Activated CD4-positive, alpha-beta memory T cell treated with anti-CD3 and anti-CD28 coated beads for 36 hours (primary cell): Measurements from ENCODE around the gene SLCO2A1. TPM values are rescaled to one million over a fixed set of nuclear protein-coding genes. Genes with fewer than 3 reads are reported as not detected.

Source experiments
- CTCF ChIA-PET: fragments of 350-600 bp; sonication (Branson Sonifier 250); formaldehyde crosslinking; loops from one replicate; lab custom pipeline; 2021; ENCODE audit warnings: antibody characterized with exemption, inconsistent platforms; lab: Charles Lee
- POLR2A ChIA-PET: fragments of 350-600 bp; sonication (Branson Sonifier 250); formaldehyde crosslinking; loops from one replicate; lab custom pipeline; 2021; ENCODE audit warnings: antibody characterized with exemption; lab: Charles Lee
- DNase-seq: peaks from one replicate; pipeline ENCODE4 v3.0.0-alpha.2; 2020
- H3K27ac Mint-ChIP-seq: one replicate; pipeline ENCODE4 v1.8.0; 2021; ENCODE audit warnings: mixed read lengths
- H3K27me3 Mint-ChIP-seq: one replicate; pipeline ENCODE4 v1.8.0; 2021; ENCODE audit warnings: mixed read lengths
- H3K36me3 Mint-ChIP-seq: one replicate; pipeline ENCODE4 v1.8.0; 2021; ENCODE audit warnings: mixed read lengths
- H3K4me1 Mint-ChIP-seq: one replicate; pipeline ENCODE4 v1.8.0; 2021; ENCODE audit warnings: low read depth, mixed read lengths
- H3K4me3 Mint-ChIP-seq: one replicate; pipeline ENCODE4 v1.8.0; 2021; ENCODE audit warnings: mild to moderate bottlenecking, mixed read lengths
- H3K9me3 Mint-ChIP-seq: one replicate; pipeline ENCODE4 v1.8.0; 2021; ENCODE audit warnings: mixed read lengths
- intact Hi-C: fragments of 100-400 bp; cut with micrococcal nuclease; formaldehyde crosslinking; loops from one replicate; pipeline ENCODE4 v1.15.1; 2023
- total RNA-seq, 2 experiments: library from RNA; stranded (reverse); gene quantifications; one replicate each; pipeline ENCODE4 v1.2.3, GENCODE V29; 2021

The SLCO2A1 gene
- total RNA-seq, 2 experiments from 2014 or later = not detected

- H3K4me3 Mint-ChIP-seq = no peak overlapping the region
- H3K4me1 Mint-ChIP-seq = no peaks in the 10 kb centered on the region
- ChIA-PET CTCF (no interaction called here), POLR2A (no interaction called here)
- no peaks in the 10 kb centered on the region for H3K9me3 Mint-ChIP-seq
- intact Hi-C loops = no loop called here
- DNase-seq = no peak
- H3K36me3 Mint-ChIP-seq = no peaks in the 10 kb centered on the region
- peaks cover 4% of the 10 kb centered on the region for H3K27me3 Mint-ChIP-seq
- no peak overlapping the region for H3K27ac Mint-ChIP-seq
Measured at GRCh38 chr3:133973249-133973980, 56.3 kb downstream of the SLCO2A1 start.

- Mint-ChIP-seq H3K4me3 (no peak overlapping the region), H3K27me3 (peaks cover 4% of the 10 kb centered on the region), H3K4me1 (no peaks in the 10 kb centered on the region), H3K27ac (no peak overlapping the region), H3K9me3 (no peaks in the 10 kb centered on the region), H3K36me3 (no peaks in the 10 kb centered on the region)
- intact Hi-C loops = no loop called here
- ChIA-PET CTCF (no interaction called here), POLR2A (no interaction called here)
- DNase-seq = no peak
Measured at GRCh38 chr3:133972156-133972555, 57.6 kb downstream of the SLCO2A1 start.

- CTCF ChIA-PET = no interaction called here
- H3K36me3 Mint-ChIP-seq = no peaks in the 10 kb centered on the region
- no peak overlapping the region for H3K27ac Mint-ChIP-seq
- no peaks in the 10 kb centered on the region for H3K9me3 Mint-ChIP-seq
- POLR2A ChIA-PET = no interaction called here
- no peaks in the 10 kb centered on the region for H3K4me1 Mint-ChIP-seq
- DNase-seq = no peak
- intact Hi-C loops = no loop called here
- peaks cover 4% of the 10 kb centered on the region for H3K27me3 Mint-ChIP-seq
- no peak overlapping the region for H3K4me3 Mint-ChIP-seq
Measured at GRCh38 chr3:133970916-133971315, 58.8 kb downstream of the SLCO2A1 start.

GRCh38 chr3:133970339-133970738 is 59.4 kb downstream of the SLCO2A1 start:
- H3K27me3 Mint-ChIP-seq = peaks cover 4% of the 10 kb centered on the region
- DNase-seq = no peak
- H3K4me1 Mint-ChIP-seq = no peaks in the 10 kb centered on the region
- ChIA-PET POLR2A (no interaction called here), CTCF (no interaction called here)
- no peak overlapping the region for H3K27ac Mint-ChIP-seq
- intact Hi-C loops = no loop called here
- H3K9me3 Mint-ChIP-seq = no peaks in the 10 kb centered on the region
- H3K36me3 Mint-ChIP-seq = no peaks in the 10 kb centered on the region
- no peak overlapping the region for H3K4me3 Mint-ChIP-seq

- H3K27ac Mint-ChIP-seq = no peak overlapping the region
- ChIA-PET POLR2A (no interaction called here), CTCF (interaction anchor here (0.6 kb wide), 1 partner anchor 441 kb away, joined by 3 read pairs; no protein-coding TSS in a partner anchor)
- H3K27me3 Mint-ChIP-seq = no peaks in the 10 kb centered on the region
- no peaks in the 10 kb centered on the region for H3K4me1 Mint-ChIP-seq
- intact Hi-C loops = no loop called here
- no peak for DNase-seq
- H3K36me3 Mint-ChIP-seq = no peaks in the 10 kb centered on the region
- H3K9me3 Mint-ChIP-seq = no peaks in the 10 kb centered on the region
- no peak overlapping the region for H3K4me3 Mint-ChIP-seq
Measured at GRCh38 chr3:133967992-133968892, 61.5 kb downstream of the SLCO2A1 start.

GRCh38 chr3:133966954-133967353 is 62.8 kb downstream of the SLCO2A1 start:
- intact Hi-C loops = no loop called here
- no peak for DNase-seq
- no peaks in the 10 kb centered on the region for H3K4me1 Mint-ChIP-seq
- no peaks in the 10 kb centered on the region for H3K36me3 Mint-ChIP-seq
- no peak overlapping the region for H3K27ac Mint-ChIP-seq
- no peaks in the 10 kb centered on the region for H3K27me3 Mint-ChIP-seq
- no peaks in the 10 kb centered on the region for H3K9me3 Mint-ChIP-seq
- CTCF ChIA-PET = no interaction called here
- POLR2A ChIA-PET = interaction anchor here (0.6 kb wide), 1 partner anchor 12 kb away, joined by 3 read pairs; no protein-coding TSS in a partner anchor
- no peak overlapping the region for H3K4me3 Mint-ChIP-seq

- no peaks in the 10 kb centered on the region for H3K9me3 Mint-ChIP-seq
- H3K36me3 Mint-ChIP-seq = no peaks in the 10 kb centered on the region
- ChIA-PET CTCF (no interaction called here), POLR2A (no interaction called here)
- H3K4me3 Mint-ChIP-seq = no peak overlapping the region
- H3K4me1 Mint-ChIP-seq = no peaks in the 10 kb centered on the region
- intact Hi-C loops = no loop called here
- DNase-seq = no peak
- H3K27me3 Mint-ChIP-seq = no peaks in the 10 kb centered on the region
- no peak overlapping the region for H3K27ac Mint-ChIP-seq
Measured at GRCh38 chr3:133965906-133966305, 63.8 kb downstream of the SLCO2A1 start.

- intact Hi-C loops = no loop called here
- H3K4me1 Mint-ChIP-seq = no peaks in the 10 kb centered on the region
- ChIA-PET POLR2A (no interaction called here), CTCF (no interaction called here)
- no peak overlapping the region for H3K4me3 Mint-ChIP-seq
- no peaks in the 10 kb centered on the region for H3K36me3 Mint-ChIP-seq
- no peak overlapping the region for H3K27ac Mint-ChIP-seq
- peaks cover under 1% of the 10 kb centered on the region for H3K9me3 Mint-ChIP-seq
- no peak for DNase-seq
- no peaks in the 10 kb centered on the region for H3K27me3 Mint-ChIP-seq
Measured at GRCh38 chr3:133965013-133965570, 64.6 kb downstream of the SLCO2A1 start.

- Mint-ChIP-seq H3K4me3 (no peak overlapping the region), H3K36me3 (no peaks in the 10 kb centered on the region), H3K27me3 (no peaks in the 10 kb centered on the region), H3K4me1 (no peaks in the 10 kb centered on the region), H3K27ac (no peak overlapping the region), H3K9me3 (peaks cover 2% of the 10 kb centered on the region)
- CTCF ChIA-PET = no interaction called here
- no peak for DNase-seq
- POLR2A ChIA-PET = no interaction called here
- intact Hi-C loops = no loop called here
Measured at GRCh38 chr3:133964547-133964946, 65.2 kb downstream of the SLCO2A1 start.

GRCh38 chr3:133963657-133964396 is 65.9 kb downstream of the SLCO2A1 start:
- no peaks in the 10 kb centered on the region for H3K36me3 Mint-ChIP-seq
- H3K4me3 Mint-ChIP-seq = no peak overlapping the region
- intact Hi-C loops = no loop called here
- no peak for DNase-seq
- H3K4me1 Mint-ChIP-seq = no peaks in the 10 kb centered on the region
- no peak overlapping the region for H3K27ac Mint-ChIP-seq
- ChIA-PET POLR2A (no interaction called here), CTCF (no interaction called here)
- H3K9me3 Mint-ChIP-seq = peaks cover 2% of the 10 kb centered on the region
- no peaks in the 10 kb centered on the region for H3K27me3 Mint-ChIP-seq

GRCh38 chr3:133962849-133963248 is 66.9 kb downstream of the SLCO2A1 start:
- Mint-ChIP-seq H3K36me3 (no peaks in the 10 kb centered on the region), H3K9me3 (peaks cover 2% of the 10 kb centered on the region), H3K4me3 (no peak overlapping the region), H3K4me1 (no peaks in the 10 kb centered on the region), H3K27ac (no peak overlapping the region), H3K27me3 (no peaks in the 10 kb centered on the region)
- no peak for DNase-seq
- intact Hi-C loops = no loop called here
- ChIA-PET POLR2A (no interaction called here), CTCF (no interaction called here)
